LoVo (cell line): ENCODE data around the gene NHS.

ENCODE experiments used
- DNase-seq: peaks from one replicate; pipeline ENCODE4 v3.0.0-alpha.2; 2016; ENCODE audit warnings: low spot score

NHS gene

GRCh38 chrX:17679261-17679660 lies 304.3 kb downstream of the NHS start:
- no peak for DNase-seq

GRCh38 chrX:17679820-17680219 lies 304.8 kb downstream of the NHS start:
- DNase-seq, result peak; percentile 17

DNA sequence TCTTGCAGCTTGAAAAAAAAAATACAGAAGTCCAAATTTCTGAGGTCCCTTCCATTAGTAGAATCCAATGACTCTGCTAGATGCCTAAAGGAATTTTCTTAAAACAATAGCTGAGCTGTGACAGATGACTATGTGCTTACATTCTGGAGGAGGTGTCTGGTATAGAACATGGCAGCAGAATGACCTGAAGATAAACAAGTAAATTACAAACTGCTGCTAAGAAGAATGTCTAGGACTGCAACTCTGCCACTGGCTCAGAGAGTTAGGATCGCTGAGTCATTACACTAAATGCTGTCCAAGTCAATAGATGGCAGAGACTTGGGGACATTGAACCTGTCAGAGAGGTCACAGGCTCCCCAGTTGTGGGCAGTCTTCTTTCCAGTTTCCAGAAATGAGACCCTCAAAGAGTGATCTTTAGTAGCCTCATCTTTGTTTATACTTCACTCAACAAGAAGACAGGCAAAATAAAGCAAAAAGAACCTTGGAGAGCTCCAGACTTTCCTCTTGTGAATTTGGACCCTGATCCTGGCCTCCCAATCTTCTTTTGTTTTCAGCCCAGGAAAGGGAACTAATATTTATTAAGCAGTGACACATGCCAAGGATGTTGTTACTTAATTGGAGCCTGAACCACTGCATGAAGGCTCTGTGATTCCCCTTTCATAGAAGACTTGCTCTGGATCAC lies 305.9 kb downstream of the NHS start:
- no peak for DNase-seq

DNA sequence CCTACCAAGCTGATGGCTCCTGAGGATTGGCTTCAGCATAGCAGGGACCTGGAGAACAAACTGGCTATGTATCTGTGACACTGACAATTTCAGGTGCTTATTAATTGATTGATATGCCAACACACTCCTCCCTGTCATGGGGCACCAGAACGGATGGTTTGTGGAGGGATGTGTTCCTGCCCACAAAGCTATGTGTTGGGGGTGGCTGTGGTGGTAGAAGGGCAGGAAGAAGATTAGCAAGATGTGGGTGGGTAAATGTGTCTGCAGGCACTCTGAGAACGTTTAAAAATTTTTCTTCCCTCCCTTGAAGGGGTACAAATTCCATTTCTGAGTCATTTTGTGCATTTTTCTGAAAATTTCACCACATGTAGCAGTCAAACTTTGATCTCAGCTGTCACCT lies 307.3 kb downstream of the NHS start:
- no peak for DNase-seq

GRCh38 chrX:17685026-17685425 lies 310.0 kb downstream of the NHS start:
- DNase-seq, result no peak

- no peak for DNase-seq
These were observed 312.6 kb downstream of the NHS start for GRCh38 chrX:17687648-17688047.

DNA sequence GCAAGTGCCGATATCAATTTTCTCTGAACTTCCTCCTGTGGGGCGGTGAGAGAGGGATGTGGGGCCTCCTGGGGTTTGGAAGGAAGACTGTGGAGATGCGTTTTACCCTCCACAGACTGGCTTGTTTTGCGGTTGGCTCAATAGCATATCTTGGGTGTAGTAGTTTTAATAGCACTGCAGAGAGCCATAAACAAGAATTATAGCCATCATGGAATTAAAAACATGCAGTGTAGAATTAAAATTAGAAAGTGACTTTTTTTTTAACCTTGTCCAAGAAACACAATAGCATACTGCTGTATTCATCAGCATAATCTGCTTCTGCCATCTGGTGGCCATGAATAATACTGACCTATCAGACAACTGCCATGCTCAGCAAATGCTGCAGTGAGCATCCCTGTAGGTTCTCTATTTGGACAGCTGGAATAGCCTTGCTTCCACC lies 315.0 kb downstream of the NHS start:
- peak; percentile 46 for DNase-seq

DNA sequence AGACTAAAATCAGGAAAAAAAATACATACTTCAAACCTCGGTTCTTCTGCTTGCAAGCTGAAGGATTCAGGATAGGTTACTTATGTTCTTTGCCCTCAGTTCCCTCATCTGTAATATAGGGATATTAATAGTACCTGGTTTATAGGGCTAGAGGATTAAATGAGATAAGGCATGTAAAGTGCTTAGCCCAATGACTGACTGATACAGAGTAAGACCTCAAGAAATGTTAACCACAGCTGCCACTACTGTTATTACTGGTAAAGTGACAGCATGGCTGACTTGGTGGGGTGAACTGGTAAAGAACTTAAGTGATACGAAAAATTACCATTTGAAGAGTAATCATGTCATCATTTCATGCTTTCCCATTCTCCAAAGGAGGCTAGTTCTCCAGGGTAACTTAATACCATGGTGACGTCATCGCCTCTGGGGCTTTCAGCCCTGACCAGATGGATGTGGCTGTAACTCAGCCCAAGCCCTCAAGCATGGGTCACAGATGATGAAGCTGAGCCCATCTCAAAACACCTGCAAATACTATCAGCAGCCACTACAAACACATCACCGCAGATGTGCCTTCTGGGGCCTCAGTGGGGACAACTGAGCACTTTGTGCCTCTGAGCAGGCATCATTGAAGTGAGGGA lies 317.8 kb downstream of the NHS start:
- DNase-seq, result no peak

- no peak for DNase-seq
These were observed 322.2 kb downstream of the NHS start for GRCh38 chrX:17697191-17697590.

GRCh38 chrX:17700976-17701375 lies 326.0 kb downstream of the NHS start:
- DNase-seq, result no peak

GRCh38 chrX:17703201-17703600 lies 328.2 kb downstream of the NHS start:
- no peak for DNase-seq

DNA sequence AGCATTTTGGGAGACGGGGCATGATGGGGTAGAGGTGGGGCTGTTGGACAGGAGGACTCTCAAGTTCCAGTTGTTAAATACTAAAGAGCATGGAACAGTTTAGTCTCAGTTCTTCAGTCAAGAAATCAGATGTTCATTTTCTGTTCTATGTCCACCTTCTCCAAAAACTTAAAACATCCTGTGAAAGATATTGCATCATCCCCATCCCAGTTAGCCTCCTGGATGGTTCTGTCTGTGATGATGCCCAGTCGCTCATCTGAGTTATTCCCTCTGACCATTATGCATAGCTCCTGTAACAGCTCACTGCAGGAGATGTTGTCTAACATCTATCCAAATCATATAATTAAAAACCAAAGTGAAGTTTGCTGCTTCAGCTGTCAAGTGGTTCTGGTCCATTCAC lies 330.2 kb downstream of the NHS start:
- no peak for DNase-seq

DNA sequence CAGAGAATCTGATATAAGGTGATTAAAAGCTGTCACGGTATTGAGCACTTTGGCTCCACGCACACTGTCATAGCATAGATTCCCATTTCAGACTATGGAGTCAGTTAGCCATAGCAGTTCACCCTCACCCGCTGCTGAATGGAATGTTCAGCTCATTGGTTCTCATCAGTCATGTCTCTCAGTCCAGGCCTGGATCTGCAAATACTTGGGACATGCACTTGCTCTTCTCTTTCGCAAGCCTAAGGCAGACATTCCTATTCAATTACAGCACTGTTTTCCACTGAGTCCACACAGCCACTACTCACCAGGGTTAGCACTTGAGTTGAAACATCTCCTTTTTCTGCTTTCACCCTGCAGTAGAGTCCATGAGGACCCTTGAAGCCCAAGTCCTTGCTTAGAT lies 331.7 kb downstream of the NHS start:
- no peak for DNase-seq

- no peak for DNase-seq
These were observed 332.7 kb downstream of the NHS start for GRCh38 chrX:17707731-17708130.

DNA sequence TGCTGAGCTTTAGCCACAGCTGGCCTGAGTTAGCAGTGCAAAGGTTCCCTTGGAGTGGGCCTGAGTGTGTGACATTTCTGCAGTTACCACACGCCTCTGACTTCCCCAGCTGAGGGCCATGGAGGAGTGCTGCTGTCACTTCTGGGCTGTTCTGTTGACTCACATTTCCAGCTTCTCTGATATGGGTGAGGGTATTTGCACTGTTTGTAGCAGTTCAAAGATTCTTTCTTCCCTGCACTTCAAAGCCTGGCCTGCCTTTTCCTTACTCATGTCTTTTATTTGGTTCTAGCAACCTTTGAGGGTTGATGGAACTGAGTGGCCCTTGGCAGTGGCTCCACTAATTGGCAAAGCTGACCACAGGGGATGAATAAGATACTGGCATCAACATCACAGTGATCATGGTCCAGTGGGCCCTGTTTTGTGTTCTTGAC lies 335.9 kb downstream of the NHS start:
- DNase-seq, result no peak

DNA sequence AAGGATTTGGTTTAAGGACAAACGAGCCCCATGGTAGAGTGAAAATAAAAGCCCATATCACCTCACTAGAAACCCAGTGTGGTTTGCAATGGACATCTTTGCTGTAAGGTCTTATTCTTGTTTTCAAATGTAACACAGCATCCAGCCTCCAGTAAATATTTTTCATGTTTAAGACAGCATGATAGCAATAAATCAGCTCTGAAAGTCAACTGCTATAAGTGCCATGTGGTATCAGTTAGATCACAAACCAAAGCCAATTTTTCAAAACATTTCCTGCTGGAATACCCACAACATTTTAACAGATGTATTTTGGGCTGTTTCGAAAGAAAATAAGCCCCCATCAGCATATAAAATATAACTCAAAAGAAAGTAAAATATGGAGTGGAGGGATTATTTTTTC lies 338.3 kb downstream of the NHS start:
- DNase-seq, result no peak

GRCh38 chrX:17718649-17719165 lies 343.7 kb downstream of the NHS start:
- DNase-seq, result no peak

- no peak for DNase-seq
These were observed 344.7 kb downstream of the NHS start for GRCh38 chrX:17719711-17720110.

- no peak for DNase-seq
These were observed 346.7 kb downstream of the NHS start for GRCh38 chrX:17721715-17722114.

GRCh38 chrX:17725181-17725580 lies 350.2 kb downstream of the NHS start:
- DNase-seq, result no peak

DNA sequence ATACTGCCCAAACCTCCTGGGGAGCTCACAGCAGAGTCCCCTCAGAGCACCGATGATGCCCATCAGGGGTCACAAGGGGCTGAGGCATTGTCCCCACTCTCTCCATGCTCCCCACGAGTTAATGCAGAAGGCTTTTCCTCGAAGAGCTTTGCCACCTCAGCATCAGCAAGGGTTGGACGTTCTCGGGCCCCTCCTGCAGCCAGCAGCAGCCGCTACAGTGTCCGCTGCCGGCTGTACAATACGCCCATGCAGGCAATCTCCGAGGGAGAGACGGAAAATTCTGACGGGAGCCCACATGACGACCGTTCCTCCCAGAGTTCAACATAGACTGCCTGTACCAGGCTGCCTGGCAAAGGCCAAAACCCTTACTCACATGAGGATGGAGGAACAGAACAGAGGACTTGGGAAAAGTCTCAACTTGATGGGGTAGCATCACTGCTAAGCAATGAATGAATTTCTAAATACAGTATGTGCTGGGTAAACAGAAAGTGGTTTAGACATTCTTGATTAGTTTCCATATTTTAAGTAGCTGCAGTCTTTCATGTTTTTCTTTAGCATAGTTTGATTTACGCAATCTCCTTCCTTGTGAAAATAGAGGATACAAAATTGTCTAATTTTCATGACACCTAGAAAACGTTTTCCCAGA lies 357.3 kb downstream of the NHS start:
- DNase-seq, result no peak

- no peak for DNase-seq
These were observed 360.4 kb downstream of the NHS start for GRCh38 chrX:17735406-17735805.

DNA sequence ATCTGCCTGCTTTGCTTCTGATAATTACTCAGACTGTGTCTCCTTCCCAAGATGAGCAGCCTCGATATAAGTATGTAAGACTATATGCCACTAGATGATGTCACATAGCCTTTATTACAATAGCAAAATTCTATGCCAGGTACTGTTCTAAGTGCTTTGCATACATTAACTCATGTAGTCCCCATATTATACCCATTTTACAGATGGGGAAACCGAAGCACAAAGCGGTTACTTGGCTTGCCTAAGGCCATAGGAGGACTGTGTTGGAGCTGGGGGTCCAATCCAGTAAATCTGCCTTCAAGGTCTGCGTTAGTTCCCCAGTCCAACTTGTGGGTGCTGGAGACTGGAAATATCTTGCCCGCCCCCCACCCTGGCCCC lies 361.5 kb downstream of the NHS start:
- DNase-seq, result no peak
